GM21390 (cell line): Measurements from ENCODE around the gene LAMC3.

Experiments used
- ATAC-seq: cut with Tn5 transposase; IDR thresholded peaks from one replicate; pipeline ENCODE4 v1.9.1; 2021; ENCODE audit not compliant: unreplicated experiment

The LAMC3 gene

GRCh38 chr9:131072107-131072870, 63.3 kb downstream of the LAMC3 start:
- ATAC-seq, result no peak

- no peak for ATAC-seq
Observed at GRCh38 chr9:131072871-131073237, 63.9 kb downstream of the LAMC3 start.

DNA sequence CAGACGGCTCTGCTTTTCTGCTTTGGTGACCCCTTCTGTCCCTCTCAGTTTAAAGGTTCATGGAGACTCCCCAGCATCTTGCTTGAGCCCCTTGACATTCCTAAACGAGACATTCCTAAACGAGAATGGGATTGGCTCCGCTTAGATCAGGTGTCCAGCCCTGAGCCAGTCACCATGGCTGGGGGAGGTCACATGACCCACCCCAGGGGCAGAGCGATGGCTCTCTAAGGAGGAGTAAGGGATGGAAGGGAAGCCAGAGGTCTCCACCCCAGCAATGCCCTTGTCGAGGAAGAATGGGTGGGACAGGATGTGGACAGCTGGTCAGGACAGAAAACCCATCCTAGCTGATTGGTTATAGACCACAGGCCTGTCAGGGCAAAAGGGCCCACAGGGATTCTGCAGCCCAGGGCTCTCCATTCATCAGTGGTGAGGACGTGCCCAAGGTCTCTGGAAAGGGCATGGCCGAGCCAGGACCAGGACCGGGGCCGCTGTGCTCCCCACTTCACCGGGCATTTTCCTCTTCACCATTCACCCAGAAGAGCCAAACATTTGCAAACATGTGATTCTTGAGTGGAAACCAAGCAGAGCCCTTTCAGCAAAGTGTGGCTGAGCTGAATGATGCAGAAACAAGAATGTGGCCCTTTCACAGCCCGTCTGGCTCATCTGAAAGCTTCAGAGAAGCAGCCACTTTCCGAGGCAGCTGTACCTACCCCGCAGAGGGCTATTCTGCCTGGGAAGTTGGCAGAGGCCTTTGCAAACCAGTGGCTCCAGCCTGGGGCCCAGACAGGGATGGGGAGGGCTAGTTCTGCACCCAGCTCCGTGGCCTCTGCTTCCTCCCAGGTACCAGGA, 67.6 kb downstream of the LAMC3 start:
- no peak for ATAC-seq

DNA sequence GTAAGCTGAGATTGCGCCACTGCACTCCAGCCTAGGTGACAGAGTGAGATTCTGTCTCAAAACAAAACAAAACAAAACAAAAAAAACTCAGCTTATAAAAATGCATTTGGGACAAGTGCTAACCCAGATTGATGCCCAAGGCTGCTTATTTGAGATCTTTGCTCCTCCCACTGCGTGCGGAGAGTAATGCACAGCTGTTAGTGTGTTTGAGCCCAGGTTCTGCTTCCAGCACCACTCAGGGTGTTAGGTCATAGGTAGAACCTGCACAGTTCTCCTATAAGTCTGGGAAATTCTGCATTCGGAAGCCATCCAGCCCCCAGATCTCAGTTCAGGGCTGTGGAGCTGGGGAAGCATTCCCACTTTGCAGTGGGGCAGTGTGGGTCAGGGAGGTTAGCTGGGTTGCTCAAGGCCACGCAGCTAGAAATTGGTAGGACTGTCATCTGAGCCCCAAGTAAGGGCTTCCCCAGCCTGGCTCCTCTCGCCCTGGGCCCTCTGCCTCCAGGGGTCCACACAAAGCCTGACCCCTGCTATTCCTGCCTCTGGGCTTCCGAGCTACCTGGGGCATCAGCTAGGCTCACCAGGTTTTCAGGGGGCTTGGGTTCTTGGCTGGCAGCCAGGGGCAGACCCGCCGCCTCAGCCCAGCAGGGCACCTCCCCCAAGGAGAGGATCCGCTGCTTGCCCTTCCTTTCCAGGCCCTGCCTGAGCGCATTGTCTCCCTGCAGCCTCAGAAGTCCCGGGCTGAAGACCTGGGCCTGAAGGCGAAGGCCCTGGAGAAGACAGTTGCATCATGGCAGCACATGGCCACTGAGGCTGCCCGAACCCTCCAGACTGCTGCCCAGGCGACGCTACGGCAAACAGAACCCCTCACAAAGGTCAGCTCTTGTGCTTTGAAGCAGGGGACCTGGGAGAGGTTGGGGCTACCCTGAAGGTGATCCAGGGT, 69.7 kb downstream of the LAMC3 start:
- no peak for ATAC-seq

DNA sequence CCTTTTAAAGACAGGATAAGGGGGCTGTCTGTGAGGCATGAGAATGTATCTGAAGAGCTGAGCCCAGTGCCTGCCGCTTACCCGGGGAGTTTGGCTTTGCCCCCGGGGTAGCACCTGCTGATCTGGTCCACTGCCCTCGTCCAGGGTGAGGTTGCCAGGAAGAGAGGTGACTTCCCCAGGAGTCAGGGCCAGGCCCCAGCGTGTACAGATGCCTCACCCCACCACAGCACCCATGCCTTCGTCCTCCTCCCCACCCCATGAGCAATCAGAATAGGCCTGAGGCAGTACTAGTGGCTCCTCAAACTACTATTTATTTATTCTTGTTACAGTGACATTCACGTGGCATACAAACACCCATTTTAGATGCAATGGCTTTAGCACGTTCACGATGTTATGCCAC, 71.6 kb downstream of the LAMC3 start:
- ATAC-seq, result no peak

- ATAC-seq, result no peak
Observed at GRCh38 chr9:131081868-131082267, 72.9 kb downstream of the LAMC3 start.

DNA sequence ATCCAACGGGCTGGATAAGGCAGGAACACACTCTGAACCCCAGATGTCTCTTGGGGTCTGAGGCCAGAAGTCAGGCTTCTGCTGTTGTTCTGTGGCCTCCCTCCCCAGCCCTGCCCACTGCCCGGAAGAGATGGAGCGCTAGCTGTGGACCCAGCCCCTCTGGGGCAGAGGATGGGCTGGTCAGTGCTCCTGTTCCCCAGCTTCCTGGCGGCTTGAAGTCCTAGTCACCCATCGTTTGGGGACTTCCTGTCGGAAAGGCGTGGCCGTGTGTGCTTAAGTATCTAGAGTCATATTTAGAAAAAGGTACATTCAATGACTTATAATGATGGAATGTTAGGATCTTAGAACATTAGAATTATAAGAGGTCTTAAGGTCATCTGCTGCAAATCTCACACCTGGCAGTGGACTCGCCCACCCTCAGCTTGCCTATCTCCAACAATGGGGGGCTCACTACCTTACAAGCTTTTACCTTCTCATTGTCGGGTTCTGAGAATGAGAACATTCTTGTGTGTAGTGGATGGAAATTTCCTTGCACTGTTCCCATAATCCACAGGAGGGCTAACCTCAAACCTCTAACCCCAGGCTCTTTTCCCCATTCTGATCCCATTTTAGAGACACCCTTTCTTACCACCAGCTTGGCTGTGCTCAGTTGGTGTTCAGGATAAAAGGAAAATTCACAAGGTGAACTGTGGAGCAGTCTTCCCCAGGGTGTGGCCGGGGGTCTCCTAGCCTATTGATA, 74.0 kb downstream of the LAMC3 start:
- no peak for ATAC-seq

- no peak for ATAC-seq
Observed at GRCh38 chr9:131084661-131085369, 75.8 kb downstream of the LAMC3 start.

DNA sequence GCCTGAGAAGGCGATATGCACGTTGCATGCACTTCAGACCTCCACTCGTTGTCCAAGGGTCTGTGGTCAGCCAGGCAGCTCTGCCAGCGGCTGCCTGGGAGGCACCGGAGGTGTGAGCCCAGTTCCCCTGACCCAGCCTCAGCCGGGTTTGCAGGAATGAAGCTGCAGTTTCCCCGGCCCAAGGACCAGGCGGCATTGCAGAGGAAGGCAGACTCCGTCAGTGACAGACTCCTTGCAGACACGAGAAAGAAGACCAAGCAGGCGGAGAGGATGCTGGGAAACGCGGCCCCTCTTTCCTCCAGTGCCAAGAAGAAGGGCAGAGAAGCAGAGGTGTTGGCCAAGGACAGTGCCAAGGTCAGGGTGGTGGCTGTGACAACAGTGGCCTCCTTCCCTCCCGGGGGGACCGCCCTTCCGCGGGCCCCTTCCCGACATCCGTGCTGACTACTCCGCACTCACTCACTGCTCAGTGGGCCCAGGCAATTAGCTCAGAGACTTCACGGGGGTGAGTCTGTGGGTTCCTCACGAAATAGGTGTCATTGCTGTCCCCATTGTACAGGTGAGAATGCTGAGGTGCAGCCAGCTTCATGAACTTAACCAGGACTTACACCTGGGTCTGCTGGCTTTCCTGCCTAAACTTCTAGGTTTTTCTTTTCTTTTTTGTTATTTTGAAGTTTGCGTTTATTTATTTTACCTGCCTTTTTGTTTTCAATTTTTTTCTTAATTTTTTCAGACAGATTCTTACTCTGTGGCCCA, 76.6 kb downstream of the LAMC3 start:
- ATAC-seq, result no peak

DNA sequence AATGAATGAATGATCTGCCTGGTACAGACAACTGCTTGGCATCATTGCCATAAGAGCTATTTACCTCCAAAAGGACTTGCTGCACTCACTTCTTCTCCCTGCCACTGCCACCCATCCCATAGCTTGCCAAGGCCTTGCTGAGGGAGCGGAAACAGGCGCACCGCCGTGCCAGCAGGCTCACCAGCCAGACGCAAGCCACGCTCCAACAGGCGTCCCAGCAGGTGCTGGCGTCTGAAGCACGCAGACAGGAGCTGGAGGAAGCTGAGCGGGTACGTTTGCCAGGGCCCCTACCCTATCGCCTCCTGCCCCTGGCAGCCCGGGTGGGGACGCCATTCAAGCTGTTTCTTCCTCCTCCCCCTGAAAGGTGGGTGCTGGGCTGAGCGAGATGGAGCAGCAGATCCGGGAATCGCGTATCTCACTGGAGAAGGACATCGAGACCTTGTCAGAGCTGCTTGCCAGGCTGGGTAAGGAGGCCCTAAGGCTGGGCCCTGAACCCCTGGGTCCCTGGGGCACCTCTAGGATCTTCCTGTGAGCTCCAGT, 78.5 kb downstream of the LAMC3 start:
- no peak for ATAC-seq

- no peak for ATAC-seq
Observed at GRCh38 chr9:131090025-131090787, 81.2 kb downstream of the LAMC3 start.

- ATAC-seq, result no peak
Observed at GRCh38 chr9:131091352-131091992, 82.5 kb downstream of the LAMC3 start.

DNA sequence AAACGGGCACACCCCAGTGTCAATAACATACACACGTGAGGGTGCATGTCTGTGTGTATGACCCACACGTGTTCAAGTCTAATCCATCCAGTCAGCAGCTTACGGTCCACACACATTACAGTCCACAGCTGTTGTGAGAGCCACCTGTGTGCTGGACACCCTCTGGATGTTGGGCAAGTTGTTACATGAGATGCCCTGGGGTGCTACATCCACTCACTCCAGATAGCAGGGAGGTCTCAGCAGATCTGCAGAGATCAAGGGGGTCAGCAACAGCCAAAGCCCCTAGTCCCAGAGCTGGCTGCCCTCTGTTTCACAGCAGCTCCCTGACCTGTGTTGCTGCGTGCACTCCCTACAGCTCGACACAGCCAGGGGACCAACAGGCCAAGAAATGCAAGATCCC, 83.1 kb downstream of the LAMC3 start:
- ATAC-seq, result no peak

DNA sequence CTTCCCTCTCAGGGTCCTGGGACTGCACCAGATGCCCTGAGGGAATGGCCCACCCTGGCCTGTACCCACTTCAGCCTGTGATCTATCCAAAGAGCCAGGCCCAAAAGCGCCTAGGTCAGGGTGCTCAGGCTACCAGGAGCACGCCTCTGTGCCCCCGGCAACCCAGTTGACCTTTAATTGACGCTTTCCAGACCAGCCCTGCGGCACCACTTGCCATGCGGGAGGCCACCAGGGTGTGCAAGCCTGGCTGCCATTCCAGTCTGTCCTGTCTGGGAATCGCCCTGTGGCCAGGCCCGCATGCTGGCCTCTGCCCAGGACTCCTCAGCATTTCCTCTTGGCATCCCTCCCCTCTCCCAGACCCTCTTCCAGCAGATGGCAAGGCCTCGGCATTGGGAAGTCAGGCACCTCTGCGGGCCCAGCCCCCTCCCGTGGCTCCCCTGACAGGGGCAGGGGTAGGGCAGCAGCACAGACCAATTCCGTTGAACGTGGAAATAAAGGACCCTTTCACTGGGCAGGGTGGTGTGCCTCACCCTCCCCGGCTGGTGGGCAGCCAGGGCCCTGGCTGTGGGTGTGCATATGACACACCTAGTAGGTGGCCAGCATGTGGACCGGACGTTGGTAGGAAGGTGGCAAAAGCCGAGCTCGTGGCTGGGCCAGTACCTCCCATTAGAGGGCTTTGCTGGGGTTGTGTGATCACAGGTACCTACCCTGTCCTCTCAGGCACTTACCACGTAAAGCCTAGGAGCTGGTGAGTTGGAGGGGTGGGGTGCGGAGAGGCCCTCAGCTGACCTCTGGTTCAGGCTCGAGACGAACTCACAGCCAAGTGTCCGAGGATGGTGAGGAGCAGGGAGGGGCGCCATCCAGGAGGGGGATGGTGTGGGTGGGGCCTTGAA, 83.8 kb downstream of the LAMC3 start:
- ATAC-seq, result no peak

- no peak for ATAC-seq
Observed at GRCh38 chr9:131094015-131094414, 85.0 kb downstream of the LAMC3 start.

GRCh38 chr9:131094622-131095021, 85.6 kb downstream of the LAMC3 start:
- no peak for ATAC-seq
